ENCODE measurements around the gene BYSL.
"Not testable (repeated sequence)": the region's sequence is repeated elsewhere in the genome, so short reads cannot be mapped to it uniquely, and the experiment has no call there.

BYSL gene

DNA sequence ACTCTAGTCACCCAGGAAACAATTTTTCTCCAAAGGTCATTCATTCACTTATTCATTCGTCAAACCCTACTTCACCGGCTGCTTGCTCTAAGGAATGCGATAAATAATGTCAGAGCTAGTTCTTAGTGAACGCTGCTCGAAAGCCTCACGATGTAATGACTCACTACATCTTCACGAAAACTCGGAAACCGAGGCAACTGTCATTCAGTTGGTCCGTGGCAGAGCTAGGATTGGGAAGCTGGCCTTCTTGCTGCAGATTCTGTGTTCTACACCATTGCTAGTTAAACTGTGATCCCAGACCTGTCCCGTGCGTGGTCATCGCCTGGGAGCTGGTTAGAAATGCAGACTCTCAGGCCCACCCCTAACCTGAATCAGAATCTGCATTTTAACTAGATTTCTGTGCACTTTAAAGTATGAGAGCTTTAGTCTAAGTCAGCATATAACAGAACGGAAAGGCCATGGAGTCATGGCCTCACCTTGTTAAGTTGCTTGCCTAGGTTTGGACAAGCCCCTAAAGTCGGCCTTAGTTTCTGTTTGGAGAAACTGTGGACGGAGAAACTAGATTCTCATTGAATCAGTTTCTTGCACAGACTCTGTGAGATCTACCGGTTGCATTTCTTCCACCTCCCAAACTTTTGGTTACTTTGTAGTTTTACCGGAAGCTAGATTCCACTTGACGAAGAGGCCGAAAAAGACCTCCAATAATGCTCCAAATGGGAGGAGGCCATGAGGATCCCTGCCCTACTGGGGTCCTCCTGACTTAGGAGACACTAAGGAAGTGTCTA is 21.0 kb downstream of the BYSL start:
- no peak for DNase-seq

DNA sequence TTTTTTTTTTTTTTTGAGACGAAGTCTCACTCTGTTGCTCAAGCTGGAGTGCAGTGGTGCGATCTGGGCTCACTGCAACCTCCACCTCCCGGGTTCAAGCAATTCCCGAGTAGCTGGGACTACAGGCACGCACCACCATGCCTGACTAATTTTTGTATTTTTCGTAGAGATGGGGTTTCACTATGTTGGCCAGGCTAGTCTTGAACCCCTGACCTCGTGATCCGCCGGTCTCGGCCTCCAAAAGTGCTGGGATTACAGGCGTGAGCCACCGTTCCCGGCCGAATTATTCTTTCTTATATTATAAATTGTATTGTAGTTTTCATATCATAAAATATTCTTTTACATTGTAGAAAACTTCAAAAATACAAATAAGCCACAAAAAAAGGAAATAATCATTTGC is 21.6 kb downstream of the BYSL start:
- not testable (repeated sequence) for DNase-seq

DNA sequence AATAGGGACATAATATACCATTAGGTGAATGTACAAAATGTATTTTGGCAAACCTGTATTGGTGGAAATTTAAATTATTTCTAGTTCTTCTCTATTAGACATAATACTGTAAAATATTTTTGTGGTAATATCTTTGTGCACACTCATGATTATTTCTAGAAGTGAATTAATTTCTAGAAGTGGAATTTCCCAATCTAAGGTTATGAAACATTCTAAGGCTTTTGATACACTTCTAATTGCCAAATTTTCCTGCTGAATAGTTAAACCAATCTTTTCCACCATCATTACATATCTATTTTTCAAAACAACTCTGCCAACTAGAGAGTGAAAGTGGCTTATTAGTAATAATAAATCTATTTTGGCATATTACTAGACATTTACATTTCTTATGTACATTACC is 22.2 kb downstream of the BYSL start:
- no peak for DNase-seq

DNA sequence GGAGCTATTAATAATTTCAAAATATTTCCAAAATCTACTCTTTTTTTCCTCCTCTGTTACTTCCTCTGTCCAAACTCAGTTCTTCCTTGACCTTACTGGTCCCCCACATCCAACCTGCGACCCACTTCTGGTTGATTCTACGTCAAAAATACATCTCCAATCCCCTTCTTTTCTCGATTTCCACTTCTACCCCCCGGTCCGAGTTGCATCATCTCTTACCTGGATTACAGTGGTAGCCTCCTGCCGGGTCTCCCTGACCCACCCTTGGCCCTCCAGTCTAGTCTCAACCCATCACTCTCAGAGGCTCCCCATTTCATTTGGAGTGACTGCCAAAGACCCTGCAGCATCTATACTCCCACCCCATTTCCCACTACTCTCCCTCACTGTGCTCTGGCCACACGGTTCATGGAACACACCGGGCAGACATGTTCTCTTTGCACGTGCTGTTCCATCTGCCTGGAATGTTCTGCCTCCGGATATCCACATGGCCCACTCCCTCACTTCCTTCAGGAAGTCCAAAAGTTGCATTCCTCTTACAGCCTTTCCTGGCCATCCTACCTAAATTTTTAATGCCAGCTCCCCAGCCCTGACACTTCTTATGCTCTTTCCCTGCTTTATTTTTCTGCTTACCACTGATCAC is 26.4 kb downstream of the BYSL start:
- no peak for DNase-seq

DNA sequence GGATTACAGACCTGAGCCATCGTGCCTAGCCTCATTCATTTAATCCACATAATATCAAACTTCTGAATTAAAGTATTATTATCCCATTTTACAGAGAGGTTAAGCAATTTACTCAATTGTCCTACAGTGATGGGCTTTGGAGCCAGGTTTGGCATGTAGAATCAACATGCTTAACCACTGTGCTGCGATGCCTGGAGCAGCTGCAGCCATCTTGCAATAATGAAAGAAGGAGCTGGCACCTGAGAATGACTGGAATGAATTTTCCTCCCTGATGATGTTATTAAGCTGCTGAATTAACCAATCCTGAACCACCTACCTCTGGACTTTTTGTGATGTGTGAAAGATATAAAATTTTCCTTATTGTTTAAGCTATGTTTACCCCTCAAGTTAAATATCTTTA is 33.4 kb downstream of the BYSL start:
- no peak for DNase-seq

DNA sequence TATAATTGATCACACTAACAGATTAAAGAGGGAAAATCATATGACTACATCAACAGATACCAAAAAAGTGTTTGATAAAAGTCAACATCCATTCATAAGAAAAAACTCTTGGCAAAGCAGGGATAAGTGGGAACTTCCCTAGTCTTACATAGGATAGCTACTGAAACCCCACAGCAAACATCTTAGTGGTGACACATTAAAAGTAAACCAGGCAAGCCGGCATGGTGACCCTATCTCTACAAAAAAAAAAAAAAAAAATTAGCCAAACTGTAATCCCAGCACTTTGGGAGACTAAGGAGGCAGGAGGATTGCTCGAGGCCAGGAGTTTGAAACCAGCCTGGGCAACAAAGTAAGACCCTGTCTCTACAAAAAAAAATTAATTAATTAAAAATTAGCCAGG is 34.1 kb downstream of the BYSL start:
- no peak for DNase-seq

DNA sequence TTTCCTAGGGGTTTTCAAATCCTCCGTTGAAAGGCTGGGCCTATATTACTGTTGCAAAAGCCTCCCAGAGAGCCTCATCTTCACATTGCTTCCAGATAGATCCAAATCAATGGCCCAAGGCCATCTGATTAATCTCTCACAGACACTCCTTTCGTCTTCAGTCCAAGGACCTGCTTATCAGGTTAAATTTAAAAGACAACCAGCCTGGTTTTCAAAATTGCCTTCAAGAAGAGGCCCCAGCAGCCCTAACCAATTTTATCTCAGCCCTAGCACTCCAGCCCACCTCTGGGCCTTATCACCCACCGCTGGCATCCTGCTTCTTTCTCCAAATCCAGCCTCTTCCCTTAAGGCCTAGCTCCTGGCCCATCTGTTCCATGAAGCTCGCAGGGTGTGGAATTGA is 35.8 kb downstream of the BYSL start:
- no peak for DNase-seq

DNA sequence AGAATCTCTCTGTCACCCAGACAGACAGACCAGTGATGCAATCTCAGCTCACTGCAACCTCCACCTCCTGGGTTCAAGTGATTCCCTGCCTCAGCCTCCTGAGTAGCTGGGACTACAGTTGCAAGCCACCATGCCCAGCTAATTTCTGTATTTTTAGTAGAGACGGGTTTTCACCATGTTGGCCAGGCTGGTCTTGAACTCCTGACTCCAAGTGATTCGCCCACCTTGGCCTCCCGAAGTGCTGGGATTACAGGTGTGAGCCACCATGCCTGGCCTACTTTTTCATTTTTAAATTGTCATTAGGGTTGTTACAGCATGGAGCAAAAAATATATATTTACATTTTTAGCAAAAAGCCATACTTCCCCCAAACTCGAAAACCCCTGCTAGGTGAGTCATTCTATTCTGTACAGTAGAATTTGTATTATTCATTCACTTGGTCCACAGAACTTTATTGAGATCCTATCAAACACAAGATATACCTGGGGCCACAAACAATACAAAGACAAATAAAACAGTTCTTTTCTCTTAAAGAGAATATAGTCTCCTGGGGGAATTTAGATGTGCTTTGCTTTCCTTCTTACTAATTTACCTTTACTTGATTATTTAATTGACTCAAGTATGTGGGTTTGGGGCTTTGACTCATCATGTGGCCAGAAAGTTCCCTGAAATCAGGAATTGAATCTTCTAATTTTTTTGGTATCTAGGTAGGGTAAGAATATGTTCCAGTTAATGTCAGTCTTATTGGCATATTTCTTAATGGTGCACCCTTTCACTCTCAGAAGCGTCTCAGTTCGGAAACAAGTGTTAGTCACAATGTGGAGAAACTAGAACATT is 36.9 kb downstream of the BYSL start:
- no peak for DNase-seq

DNA sequence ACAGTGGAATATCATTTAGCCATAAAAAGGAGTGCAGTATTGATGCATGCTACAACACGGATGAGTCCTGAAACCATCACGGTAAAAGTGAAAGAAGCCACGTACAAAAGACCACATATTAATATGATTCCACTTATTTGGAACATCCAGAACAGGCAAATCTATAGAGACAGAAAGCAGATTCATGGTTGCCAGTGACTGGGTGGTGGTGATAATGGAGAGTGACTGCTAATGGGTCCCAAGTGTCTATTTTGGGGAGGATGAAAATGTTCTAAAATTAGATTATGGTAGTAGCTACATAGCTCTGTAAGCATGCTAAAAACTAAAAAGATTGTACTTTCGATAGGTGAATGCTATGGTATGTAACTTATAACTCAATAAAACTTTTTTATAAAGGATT is 38.7 kb downstream of the BYSL start:
- no peak for DNase-seq

DNA sequence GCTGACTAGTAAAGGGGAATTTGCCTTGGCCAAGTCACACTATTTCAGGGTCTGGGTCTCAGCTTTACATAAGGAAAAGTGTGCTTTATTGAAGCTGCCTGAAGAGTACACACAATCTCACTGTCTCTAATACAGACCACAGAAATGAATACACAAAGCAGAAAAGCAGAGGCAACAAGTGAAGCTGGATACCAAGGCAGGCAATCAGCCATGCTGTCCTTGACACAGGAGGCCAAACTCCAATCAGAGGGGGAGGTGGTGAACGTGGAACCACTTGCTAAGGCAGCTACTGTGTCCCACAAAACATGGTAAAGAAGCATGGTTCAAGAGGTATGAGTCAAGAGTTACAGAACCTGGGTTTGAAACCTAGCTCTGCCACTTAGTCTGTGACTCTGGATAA is 42.1 kb downstream of the BYSL start:
- DNase-seq: no peak

DNA sequence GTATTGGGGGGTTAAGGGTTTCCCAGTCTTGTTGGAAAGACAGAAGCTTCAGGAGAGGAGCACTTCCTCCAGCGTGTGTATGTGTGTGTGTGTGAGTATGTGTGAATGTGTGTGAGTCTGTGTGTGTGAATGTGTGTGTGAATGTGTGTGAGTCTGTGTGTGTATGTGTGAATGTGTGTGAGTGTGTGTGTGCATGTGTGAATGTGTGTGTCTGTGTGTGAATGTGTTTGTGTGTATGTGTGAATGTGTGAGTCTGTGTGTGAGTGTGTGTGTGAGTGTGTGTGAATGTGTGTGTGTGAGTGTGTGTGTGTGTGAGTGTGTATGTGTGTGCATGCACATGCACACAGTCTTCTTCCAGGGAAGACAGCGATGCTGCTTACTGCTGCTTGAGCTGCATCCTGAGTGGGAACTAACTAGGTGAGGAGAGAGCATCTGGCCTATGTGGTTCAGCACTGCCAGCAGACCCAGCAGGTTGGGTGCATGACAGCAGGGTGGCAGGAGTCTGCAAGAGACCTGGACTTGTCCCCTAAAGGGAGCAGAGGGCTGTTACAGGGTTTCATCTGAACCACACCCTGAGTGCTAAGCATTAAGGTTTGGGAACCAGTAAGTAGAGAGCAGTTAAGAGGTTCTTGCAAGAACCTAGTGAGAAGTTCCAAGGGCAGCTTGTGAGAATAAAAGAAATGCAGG is 43.0 kb downstream of the BYSL start:
- no peak for DNase-seq

DNA sequence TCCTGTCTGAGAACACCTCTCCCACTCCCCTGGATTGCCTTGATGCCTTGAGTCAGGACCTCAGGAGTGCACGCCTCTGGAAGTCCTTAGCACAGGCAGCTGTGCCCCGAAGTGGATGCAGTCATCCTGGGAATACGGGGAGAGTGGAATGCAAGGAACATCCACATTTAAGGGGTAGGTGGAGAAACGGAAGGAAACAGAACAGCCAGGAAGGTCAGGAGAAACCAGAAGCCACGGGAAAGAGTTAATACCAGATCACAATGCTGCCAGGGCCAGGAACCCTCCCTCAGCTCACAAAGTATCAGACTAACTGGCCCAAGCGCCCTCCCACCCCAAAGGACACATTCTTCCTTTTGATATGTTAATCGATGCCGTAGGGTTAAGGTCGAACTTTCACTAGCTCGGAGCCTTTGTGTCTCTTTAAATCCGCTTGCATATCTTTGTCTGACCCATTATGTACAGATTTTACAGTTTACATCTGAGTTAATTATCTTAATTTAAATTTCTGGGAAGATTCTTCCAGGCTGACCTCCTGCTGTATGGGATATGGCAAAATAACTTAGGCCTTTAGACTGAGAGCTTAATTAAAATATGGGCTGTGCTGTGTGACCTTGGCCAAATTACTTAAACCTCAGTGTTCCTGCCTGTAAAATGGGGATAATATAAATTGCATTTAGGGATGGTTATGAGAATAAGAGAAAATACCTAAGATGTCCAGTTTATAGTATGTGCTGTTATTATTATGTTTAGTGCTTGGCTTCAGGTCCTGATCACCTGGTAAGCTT is 44.3 kb downstream of the BYSL start:
- DNase-seq: peak; percentile 22

DNA sequence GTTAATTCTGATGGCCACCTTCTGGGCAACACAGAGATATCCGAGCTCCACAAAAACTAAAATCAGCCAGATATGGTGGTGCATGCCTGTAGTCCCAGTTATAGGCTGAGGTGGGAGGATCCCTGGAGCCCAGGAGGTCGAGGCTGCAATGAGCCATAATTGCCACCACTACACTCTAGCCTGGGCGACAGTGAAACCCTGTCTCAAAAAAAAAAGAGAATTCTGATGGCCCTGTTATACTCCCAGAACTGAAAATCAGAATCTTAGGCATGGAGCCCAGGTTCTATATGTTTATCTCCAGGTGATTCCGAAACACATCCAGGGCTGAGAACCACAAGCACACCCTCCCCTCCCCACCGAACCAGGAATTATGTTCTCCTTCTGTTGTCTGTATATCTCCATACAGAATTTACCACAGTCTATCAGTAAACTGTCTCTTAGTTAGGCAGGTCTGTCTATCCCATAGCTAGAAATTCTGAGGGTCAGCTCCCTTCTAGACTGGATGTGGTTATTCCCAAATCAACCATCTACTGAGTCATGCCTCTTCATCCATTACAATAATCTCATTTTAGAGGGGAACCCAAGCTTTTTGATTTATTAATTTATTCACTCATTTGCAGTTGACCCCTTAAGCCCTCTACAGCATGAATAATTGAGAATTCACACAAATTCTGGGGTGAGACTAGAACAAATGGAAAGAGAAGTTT is 45.1 kb downstream of the BYSL start:
- no peak for DNase-seq

DNA sequence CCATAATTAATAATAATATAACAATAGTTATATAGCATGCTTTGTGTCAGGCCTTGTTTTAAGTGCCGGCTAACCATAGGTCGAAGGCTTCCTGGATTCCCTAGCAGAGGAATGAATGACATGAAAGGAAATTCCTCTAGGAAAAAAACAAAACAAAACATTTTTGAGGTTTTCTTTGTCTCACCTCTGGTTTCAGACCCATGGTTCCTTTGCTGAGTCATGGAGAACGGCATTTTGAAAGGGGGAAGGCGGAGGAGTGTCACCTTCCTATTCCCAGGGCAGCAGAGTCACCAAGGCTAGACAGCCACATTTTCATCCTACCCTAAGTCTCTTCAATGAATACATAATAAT is 45.6 kb downstream of the BYSL start:
- no peak for DNase-seq

DNA sequence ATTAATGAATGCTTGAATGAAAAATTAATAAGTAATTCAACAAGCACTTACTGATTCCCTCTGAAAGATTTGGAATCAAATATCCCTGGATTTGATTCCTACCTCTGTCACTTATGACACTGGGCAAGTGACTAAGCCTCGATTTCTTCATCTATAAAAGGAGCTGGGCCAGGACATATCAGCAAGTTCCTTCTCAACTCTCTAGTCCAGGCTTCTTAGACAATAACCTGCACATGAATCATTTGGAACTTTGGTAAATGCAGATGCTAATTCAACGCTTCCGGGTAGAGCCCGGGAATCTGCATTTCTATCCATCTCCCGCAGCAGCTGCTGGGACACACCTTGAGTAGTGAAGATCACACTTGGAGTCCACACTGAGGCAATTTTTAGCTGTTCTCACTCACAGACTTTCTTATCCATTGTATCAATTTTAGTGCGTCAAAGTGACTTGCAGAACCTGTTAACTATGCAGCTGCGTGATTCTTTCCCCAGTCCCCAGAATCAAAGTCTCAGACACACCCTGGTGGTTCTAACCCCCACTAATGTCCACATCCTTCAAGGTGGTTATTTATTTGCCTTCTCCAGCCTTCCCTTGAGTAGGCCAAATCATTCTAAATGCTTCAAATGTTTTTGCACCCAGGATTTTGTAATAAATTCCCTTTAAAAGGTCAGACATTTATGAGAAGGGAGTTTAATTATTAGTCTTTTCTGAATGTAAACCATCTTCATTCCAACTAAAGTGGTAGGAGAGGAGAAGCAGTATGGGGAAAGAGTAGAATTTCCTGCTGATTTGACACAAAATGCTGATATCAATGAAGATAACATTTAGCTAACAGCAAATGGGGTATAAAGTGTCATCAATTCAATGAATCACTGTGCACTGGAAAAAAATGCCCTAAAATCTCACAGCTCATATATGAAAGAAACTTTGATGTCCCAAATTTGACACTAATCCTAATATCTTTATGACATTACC is 46.3 kb downstream of the BYSL start:
- no peak for DNase-seq

DNA sequence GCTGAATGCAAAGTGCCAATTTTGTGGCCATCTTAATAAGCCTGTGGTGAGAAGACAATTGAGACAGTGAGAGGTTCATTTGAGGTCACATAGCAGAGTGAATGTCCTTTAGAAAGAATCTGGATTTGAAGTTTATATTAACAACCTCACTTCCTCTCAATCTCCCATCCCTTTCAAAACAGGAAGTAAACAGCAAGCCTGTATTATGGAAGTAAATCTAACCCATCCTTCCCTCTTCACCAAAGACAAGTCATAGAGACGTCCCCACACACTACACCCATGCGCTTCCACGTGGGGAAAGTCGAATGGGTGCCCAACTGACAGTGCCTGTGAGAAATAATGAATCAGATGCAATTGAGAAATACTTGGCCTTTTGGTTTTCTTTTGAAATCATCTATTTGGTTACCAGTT is 49.1 kb downstream of the BYSL start:
- no peak for DNase-seq

DNA sequence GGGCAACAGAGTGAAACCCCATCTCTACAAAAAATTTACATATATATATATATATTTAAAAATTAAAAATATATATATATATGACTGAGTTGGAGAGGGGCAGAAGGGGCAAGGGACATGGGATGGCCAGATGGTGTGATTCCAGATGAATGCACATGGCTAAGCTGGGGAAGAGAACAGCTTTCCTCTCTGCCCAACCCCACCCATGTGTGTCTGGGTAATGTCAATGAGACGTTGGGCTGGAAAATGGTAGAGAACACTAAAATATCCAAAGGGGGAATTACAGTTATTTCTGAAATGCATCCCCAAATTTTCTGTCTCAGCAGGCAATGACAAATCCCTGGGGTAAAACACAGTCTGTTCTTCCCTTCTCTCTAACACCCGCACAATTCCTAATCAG is 51.5 kb downstream of the BYSL start:
- no peak for DNase-seq

DNA sequence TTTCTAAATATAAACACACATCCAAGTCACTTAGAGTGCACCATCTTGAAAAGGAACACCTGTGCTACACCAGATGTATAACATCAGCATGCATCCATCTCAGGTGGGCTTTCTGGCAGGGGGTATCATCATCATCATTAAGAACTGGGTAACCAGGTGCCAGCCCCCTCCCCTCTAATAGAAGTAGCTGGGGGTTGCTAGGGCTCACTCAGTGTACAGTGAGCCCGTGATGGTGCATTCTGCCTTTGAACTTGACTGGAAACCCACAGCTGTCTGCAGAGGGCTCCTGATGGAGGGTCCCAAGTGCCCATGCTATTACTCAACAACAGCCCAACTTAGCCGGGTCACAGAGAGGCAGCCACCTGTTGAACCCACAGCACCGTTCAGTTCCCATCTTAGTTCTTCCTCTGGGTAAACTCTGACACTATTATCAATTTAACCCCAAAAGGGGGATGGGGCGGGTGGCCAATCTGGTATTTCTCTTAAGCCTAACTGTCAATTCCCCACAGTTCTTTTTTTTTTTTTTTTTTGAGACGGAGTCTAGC is 53.1 kb downstream of the BYSL start:
- no peak for DNase-seq

DNA sequence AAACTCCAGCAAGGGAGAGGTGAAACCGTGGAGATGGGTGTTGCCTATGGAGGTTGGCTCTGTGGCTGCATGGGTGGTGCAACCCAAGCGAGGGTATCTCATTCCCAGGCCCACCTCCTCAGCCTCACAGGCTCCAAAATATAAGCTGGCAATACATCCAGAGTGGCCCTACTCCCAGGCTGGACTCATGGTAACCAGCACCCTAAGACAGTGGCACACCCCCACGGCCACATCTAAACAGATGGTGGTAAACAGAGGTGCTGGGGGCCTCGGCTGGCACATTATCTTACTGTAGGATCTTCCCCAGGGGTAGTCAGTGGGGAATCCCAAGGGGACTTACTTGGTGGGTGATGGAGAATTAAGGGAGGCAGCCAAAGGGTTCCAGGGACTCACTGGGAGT is 54.0 kb downstream of the BYSL start:
- DNase-seq: no peak

DNA sequence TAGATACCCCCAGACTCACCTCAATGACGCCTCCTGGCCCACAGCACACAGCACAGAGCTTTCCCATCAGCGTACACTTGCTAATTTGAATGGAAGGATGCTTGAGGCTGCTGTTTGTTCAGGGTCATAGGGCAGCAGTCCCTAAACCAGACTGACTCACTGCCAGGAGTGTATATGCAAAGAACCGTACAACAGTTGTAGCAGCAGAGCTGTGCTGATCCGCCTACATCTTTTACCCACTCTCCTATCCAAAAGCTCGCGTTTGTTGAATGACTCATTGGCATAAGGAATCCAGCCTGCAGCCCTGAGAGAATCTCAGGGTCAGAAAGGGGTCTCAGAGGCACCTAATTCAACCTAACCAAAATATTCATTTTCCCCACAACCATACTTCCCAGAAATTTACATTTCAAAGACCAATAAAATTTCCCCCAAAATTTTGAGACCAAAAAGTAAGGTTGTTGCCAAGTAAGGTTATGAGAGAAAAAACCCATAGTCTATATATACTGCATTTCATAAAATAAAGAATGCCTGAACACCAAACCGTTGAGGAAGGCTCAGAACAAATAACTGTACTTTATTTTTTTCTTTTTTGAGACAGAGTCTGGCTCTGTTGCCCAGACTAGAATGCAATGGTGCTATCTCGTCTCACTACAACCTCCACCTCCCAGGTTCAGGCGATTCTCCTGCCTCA is 55.6 kb downstream of the BYSL start:
- DNase-seq: no peak
